Measurements from ENCODE around the gene AOPEP.

Gene AOPEP

DNA sequence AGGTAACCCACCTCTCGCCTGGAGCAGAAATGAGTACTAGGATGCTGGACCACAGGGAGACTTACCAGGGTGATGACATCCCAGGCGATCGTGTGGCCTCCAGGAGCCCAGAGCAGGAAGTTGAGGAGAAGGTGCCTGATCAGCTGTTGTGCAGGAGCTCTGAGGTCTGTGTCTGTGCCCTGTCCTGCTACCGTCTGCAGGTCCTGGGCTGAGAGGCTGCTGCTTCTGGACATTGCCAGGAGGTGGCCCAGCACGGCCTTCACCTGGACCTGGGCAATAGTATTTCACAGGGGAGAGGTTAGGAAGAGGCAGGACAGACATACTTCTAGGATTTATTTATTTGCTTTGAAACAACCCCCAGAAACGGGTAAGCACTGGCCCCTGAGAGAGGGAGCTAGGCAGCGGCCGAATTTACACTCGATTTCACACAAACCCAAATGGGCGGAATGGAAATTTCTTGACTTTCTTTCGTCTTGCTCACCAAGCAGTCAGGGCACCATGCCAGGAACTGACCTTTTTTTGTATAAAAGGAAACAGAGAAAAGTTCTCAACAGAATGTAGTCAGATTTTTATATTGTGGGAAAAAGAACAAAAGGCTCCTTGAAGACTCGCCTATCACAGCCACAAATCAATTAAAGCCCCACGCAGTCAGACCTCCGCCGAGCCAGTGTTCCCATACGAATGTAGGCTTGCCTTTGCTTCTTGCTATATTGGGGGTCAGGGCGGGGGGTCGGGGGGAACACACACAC, 380.7 kb downstream of the AOPEP start:
- TF ChIP-seq, protein P1, sequence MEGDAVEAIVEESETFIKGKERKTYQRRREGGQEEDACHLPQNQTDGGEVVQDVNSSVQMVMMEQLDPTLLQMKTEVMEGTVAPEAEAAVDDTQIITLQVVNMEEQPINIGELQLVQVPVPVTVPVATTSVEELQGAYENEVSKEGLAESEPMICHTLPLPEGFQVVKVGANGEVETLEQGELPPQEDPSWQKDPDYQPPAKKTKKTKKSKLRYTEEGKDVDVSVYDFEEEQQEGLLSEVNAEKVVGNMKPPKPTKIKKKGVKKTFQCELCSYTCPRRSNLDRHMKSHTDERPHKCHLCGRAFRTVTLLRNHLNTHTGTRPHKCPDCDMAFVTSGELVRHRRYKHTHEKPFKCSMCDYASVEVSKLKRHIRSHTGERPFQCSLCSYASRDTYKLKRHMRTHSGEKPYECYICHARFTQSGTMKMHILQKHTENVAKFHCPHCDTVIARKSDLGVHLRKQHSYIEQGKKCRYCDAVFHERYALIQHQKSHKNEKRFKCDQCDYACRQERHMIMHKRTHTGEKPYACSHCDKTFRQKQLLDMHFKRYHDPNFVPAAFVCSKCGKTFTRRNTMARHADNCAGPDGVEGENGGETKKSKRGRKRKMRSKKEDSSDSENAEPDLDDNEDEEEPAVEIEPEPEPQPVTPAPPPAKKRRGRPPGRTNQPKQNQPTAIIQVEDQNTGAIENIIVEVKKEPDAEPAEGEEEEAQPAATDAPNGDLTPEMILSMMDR (IDR thresholded peaks at IDR 0.05; ENCODE audit: borderline replicate concordance, control extremely low read depth, extremely low read depth, insufficient read depth, missing control alignments) = no peak
- in situ Hi-C loops (cut with MboI; ENCODE audit: low sequenced_read_pairs, unreplicated experiment) = no loop called here
- no peak for DNase-seq (ENCODE audit: low spot score)

DNA sequence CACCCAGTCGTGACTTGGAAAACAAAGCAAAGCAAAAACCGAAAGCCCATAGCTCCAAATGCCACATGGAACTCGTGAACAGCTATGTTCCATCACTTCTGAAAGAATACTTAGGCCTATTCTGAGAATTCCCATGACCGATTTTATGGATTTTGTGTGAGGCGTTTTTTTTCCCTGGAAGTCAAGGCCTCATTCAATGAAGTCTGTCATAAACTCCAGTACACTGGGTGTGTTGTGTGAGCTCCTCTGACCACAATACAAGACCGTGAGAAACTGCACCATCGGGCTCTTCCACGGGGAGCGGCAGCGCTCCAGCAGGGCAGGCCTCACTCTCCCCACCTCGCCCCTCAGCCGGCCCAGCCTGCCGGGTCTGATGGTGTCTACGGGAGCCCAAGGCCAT, 381.5 kb downstream of the AOPEP start:
- TF ChIP-seq, protein P1 (IDR thresholded peaks at IDR 0.05; ENCODE audit: borderline replicate concordance, control extremely low read depth, extremely low read depth, insufficient read depth, missing control alignments) = no peak
- in situ Hi-C loops (cut with MboI; ENCODE audit: low sequenced_read_pairs, unreplicated experiment) = no loop called here
- no peak for DNase-seq (ENCODE audit: low spot score)

DNA sequence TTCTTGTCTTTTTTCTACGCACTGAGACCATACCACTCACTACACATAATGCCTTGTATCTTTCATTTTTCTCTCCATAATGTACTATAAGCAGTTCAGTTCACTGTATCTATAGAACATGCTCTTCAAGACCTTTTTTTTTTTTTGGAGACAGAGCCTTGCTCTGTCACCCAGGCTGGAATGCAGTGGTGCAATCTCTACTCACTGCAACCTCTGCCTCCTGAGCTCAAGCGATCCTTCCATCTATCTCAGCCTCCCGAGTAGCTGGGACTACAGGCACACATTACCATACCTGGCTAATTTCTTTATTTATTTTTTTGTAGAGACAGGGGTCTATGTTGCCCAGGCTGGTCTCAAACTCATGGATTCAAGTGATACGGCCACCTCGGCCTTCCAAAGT, 382.3 kb downstream of the AOPEP start:
- no peak for DNase-seq (ENCODE audit: low spot score)
- in situ Hi-C loops (cut with MboI; ENCODE audit: low sequenced_read_pairs, unreplicated experiment) = no loop called here
- TF ChIP-seq, protein P1 (IDR thresholded peaks at IDR 0.05; ENCODE audit: borderline replicate concordance, control extremely low read depth, extremely low read depth, insufficient read depth, missing control alignments) = no peak

DNA sequence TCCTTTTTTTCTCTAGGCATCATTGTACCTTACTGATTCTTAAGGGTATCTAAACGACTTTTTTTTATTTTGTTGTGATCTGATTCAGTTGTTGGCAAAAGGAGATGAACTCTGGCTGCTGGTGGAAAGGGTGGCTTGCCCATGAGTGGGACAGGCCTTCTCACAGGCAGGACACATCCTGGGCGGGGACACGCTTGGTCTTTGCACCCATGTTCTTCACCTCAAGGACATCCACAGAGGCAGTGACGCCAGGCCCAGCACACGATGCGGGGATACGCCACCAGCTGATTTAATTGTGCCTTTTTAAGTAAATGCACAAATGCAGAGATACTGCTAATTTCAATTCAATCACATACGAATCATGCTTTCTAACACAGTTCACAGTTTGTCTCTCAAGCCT, 383.0 kb downstream of the AOPEP start:
- in situ Hi-C loops (cut with MboI; ENCODE audit: low sequenced_read_pairs, unreplicated experiment) = no loop called here
- TF ChIP-seq, protein P1 (IDR thresholded peaks at IDR 0.05; ENCODE audit: borderline replicate concordance, control extremely low read depth, extremely low read depth, insufficient read depth, missing control alignments) = no peak
- no peak for DNase-seq (ENCODE audit: low spot score)

DNA sequence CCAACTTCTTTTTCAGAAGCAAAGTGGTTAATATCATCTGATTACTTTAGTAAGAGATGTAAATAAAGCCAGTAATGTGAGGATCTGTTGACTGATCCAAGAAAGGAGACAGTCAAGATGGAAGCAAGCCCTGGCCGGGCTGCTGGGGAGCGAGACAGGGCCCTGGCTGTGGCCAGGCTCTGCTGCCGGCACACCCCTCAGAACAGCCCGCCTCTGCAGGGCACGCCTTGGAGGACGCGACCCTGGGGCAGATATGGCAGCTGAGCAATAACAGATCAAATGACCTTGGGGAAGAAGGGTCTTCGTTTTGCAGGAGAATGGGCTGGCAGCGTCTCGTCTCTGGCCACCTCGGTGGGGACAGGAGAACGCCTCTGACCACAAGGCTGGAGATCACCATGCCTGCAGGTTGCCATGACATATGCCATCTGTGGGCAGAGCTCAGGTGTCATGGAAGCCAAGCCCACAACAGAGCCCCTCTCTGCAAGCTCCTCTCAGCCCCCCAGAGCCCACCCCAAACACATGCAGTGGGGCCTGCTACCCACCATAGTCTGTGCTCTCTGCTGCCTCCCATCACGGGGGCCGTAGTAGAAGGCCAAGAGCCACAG, 384.5 kb downstream of the AOPEP start:
- in situ Hi-C loops (cut with MboI; ENCODE audit: low sequenced_read_pairs, unreplicated experiment) = no loop called here
- no peak for DNase-seq (ENCODE audit: low spot score)
- TF ChIP-seq, protein P1 (IDR thresholded peaks at IDR 0.05; ENCODE audit: borderline replicate concordance, control extremely low read depth, extremely low read depth, insufficient read depth, missing control alignments) = no peak

DNA sequence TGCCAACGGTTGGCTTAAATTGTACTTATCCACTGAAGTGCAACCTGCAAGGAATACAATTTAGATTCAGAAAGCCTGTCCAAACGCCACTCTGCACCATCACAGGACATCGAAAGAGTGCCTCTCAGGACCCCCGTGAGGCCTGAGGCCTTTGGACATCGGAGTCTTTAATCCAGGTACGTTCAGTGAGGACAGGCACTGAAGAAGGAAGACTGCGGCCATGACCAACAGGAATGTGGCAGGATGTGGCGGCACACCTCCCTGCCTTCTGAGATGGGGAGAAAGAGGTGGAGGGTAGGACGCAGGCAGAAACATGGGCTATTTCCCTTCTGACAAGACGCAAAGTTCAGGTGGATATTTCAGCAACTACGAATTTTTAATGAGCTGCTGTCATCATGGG, 385.2 kb downstream of the AOPEP start:
- DNase-seq (ENCODE audit: low spot score) = no peak
- TF ChIP-seq, protein P1 (IDR thresholded peaks at IDR 0.05; ENCODE audit: borderline replicate concordance, control extremely low read depth, extremely low read depth, insufficient read depth, missing control alignments) = no peak
- in situ Hi-C loops (cut with MboI; ENCODE audit: low sequenced_read_pairs, unreplicated experiment) = no loop called here
